A204.1 (cell line): Measurements from ENCODE around the gene SLC45A3.

ENCODE experiments used
- FAIRE-seq: peaks from 2 replicates; lab custom pipeline; 2012; peaks lifted over from hg19 to GRCh38; lab: Jason Lieb, UNC

Gene SLC45A3

GRCh38 chr1:205700865-205701401 is 20.6 kb upstream of the SLC45A3 start:
- no peak for FAIRE-seq

DNA sequence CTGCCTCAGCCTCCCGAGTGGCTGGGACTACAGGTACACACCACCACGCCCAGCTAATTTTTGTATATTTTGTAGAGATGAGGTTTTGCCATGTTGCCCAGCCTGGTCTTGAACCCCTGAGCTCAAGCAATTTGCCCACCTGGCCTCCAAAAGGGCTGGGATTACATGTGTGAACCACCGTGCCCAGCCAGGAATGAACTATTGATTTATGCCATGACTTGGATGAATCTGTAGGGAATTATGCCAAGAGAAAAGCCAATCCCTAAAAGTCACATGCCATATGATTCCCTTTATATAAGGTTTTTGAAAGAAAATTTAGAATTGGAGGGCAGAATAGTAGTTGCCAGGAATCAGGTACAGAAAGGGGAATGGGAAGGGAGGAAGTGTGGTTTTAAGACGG is 19.1 kb upstream of the SLC45A3 start:
- no peak for FAIRE-seq

DNA sequence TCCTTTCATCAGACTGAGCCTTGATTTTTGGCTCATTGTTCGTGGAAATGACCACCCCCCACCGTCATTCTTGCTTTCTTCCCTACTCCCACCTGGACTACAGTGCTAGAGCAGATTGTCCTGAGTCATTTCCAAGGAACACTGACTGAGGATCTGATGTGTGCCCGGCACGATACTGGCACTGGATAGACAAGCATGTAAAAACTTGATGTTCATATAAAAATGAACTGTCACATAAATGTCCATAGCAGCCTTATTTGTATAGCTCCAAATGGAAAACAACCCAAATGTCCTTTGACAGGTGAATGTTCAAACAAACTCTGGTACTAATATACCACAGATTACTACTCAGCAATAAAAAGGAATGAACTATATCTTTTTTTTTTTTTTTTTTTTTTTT is 18.6 kb upstream of the SLC45A3 start:
- FAIRE-seq = no peak

- FAIRE-seq = no peak
These were observed 13.2 kb upstream of the SLC45A3 start for GRCh38 chr1:205693421-205693991.

DNA sequence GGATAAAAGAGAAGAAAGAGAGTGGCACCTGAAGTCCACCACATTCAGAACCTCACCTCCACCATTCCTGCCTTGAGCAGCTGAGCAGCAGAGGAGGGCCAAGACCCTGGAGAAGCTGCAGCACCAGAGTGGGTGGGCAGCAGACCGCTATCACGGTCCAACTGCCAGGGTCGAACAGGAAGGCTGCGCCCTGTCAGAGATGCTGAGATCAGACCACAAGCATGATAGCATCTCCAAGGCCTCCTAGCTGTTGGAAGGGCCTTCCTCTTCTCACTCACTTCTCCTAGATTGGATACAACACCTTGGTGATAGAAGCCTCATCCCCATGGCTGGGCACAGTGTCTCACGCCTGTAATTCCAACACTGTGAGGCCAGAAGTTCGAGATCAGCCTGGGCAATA is 12.1 kb upstream of the SLC45A3 start:
- no peak for FAIRE-seq

- no peak for FAIRE-seq
These were observed 9.9 kb upstream of the SLC45A3 start for GRCh38 chr1:205690122-205690756.

- FAIRE-seq = no peak
These were observed 9.2 kb upstream of the SLC45A3 start for GRCh38 chr1:205689479-205689878.

GRCh38 chr1:205688171-205689080 is 8.1 kb upstream of the SLC45A3 start:
- no peak for FAIRE-seq

- FAIRE-seq = no peak
These were observed 6.9 kb upstream of the SLC45A3 start for GRCh38 chr1:205687242-205687641.

DNA sequence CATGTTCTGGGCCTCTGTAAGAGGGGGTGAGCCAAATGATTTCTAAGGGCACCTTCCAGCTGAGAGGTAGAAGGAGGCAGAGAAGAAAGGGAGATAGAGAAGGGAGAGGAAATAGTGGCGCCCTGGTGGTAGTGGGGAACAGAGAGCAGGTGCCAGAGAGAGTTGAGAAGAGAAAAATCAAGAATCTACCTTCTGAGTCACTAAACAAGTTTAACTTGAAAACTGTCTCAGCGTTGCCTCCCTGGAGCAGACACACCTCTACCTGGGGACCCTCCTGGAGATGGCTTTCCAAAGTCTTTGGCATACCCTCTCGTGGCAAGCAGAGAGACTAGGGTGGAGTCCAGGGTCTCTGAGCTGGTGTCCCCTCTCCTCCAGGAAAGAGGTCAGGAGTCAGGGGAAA is 1.1 kb upstream of the SLC45A3 start:
- no peak for FAIRE-seq

GRCh38 chr1:205678286-205679111 is 1.8 kb downstream of the SLC45A3 start:
- FAIRE-seq = no peak

DNA sequence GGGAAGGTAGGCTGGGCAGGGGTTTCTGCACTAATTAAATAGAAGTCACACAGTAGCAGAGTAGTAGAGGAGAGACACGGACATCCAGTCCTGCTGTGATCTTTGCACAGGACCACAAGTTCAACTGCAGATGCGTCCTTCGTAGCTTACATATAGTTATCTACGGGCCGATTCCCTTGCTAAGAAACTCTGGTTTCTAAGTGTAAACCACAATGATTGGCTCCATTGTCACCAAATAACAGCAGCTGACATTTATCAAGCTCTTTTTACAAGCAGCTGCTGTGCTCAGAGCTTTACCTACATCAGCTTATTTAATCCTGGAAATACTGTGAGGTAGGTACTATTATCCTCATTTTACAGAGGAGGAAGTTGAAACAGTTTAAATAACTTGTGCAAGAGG is 3.1 kb downstream of the SLC45A3 start:
- no peak for FAIRE-seq

- no peak for FAIRE-seq
These were observed 3.7 kb downstream of the SLC45A3 start for GRCh38 chr1:205676597-205676996.

GRCh38 chr1:205676002-205676401 is 4.3 kb downstream of the SLC45A3 start:
- FAIRE-seq = no peak

DNA sequence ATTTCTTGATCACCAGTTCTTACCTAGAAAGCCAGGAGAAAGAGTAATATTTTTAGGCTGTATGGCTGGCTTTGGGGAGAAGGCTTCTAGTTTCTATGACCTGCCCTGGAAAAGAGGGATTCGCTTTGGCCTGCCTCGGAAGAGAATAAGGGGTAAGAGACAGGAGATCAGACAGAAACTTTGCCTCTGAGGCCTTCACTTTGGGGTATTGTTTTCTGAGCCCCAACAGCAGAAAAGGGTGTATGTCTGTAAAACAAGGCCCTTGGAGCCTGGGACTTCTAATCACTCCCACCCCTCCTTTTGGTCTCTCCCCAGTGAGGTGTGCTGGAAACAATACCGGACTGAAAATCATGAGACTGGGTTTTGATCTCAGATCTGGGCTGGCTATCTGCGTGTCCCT is 5.1 kb downstream of the SLC45A3 start:
- no peak for FAIRE-seq

GRCh38 chr1:205672970-205673369 is 7.3 kb downstream of the SLC45A3 start:
- no peak for FAIRE-seq

DNA sequence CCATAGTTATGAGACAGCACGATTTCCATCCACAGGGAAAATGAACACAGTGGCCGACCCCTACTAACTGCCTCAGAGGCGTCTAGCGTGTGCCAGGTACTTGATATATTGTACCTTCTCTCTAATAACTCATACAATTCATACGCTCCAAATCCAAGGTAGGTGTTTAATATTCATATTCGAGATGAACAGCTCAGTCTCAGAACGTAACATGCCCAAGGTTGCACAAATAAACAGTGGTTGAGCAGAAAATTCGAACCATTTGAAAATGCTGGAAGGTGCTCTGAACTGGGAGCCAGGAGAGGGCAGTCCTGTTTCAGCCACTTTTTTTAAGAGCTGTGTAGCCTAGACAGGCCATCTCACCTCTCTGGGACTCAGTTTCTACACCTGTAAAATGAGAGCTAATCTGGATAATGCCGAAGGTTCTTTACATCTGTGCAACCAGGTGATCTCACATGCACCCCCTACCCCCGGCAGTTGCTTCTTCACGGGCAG is 7.9 kb downstream of the SLC45A3 start:
- no peak for FAIRE-seq

DNA sequence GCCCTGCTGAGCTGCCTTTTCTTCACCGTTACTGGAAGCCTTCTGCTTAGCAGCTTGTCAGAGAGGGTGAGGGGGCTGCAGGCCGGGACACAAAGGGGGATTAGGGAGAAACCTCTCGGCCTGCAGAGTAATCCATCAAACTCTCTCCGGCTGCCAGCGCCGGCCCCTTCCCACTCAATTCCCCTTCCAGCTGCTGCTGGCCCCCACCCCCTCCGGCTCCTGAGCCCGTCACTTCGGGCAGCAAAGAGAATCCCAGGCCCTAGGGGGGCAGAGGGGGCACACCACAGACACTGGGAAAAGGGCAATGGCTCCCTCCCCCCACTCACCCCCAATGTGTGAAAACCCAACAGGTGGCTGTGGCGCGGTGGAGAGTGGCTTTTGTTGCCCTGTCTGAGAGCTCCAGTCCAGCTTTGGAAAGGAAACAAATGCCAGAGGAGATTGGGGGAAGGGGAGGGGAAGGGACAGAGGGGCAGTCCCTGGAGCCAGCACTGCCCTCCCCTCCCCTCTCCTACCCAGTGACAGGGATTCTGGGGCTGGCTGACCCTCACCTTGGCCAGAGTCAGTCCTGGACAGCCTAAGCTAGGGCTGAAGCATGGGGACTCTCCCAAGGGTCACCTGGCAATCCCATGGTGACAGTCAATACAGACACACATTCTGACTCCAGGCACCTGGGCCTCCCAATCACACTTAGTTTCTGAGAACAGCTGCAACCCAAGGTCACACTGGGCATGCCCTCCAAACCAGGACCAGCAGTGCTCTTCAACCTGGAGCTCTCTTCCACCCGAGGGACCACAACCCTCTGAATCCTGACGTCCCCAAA is 9.5 kb downstream of the SLC45A3 start:
- FAIRE-seq = no peak

GRCh38 chr1:205670150-205670446 is 10.2 kb downstream of the SLC45A3 start:
- FAIRE-seq = no peak

GRCh38 chr1:205669341-205670149 is 10.8 kb downstream of the SLC45A3 start:
- FAIRE-seq = no peak

GRCh38 chr1:205668951-205669340 is 11.4 kb downstream of the SLC45A3 start:
- FAIRE-seq = no peak
